ENCODE results near the gene NTNG2.

Gene NTNG2

GRCh38 chr9:132146575-132146974 lies 15.3 kb upstream of the NTNG2 start:
- DNase-seq (ENCODE audit: low spot score), result no peak

GRCh38 chr9:132147331-132147730 lies 14.5 kb upstream of the NTNG2 start:
- DNase-seq (ENCODE audit: low spot score), result no peak

GRCh38 chr9:132147839-132148238 lies 14.0 kb upstream of the NTNG2 start:
- DNase-seq (ENCODE audit: low spot score), result no peak

- no peak for DNase-seq (ENCODE audit: low spot score)
These were observed 11.6 kb upstream of the NTNG2 start for GRCh38 chr9:132150256-132150655.

- DNase-seq (ENCODE audit: low spot score), result no peak
These were observed 10.7 kb upstream of the NTNG2 start for GRCh38 chr9:132151118-132151517.

- no peak for DNase-seq (ENCODE audit: low spot score)
These were observed 9.6 kb upstream of the NTNG2 start for GRCh38 chr9:132152231-132152630.

GRCh38 chr9:132154863-132155567 lies 6.8 kb upstream of the NTNG2 start:
- DNase-seq (ENCODE audit: low spot score), result no peak

- DNase-seq (ENCODE audit: low spot score), result no peak
These were observed 6.3 kb upstream of the NTNG2 start for GRCh38 chr9:132155568-132155895.

- DNase-seq (ENCODE audit: low spot score), result no peak
These were observed 5.6 kb upstream of the NTNG2 start for GRCh38 chr9:132156262-132156661.

GRCh38 chr9:132157347-132158116 lies 4.3 kb upstream of the NTNG2 start:
- DNase-seq (ENCODE audit: low spot score), result no peak

GRCh38 chr9:132160802-132161742 lies 786 bp upstream of the NTNG2 start:
- DNase-seq (ENCODE audit: low spot score), result peak; percentile 57

- no peak for DNase-seq (ENCODE audit: low spot score)
These were observed 1.1 kb downstream of the NTNG2 start for GRCh38 chr9:132162764-132163456.

- DNase-seq (ENCODE audit: low spot score), result no peak
These were observed 1.6 kb downstream of the NTNG2 start for GRCh38 chr9:132163457-132163875.

- no peak for DNase-seq (ENCODE audit: low spot score)
These were observed 2.2 kb downstream of the NTNG2 start for GRCh38 chr9:132163876-132164603.

- no peak for DNase-seq (ENCODE audit: low spot score)
These were observed 2.9 kb downstream of the NTNG2 start for GRCh38 chr9:132164604-132165362.

GRCh38 chr9:132166599-132166998 lies 4.7 kb downstream of the NTNG2 start:
- DNase-seq (ENCODE audit: low spot score), result no peak

GRCh38 chr9:132167192-132167591 lies 5.3 kb downstream of the NTNG2 start:
- no peak for DNase-seq (ENCODE audit: low spot score)

GRCh38 chr9:132168347-132168746 lies 6.5 kb downstream of the NTNG2 start:
- no peak for DNase-seq (ENCODE audit: low spot score)

GRCh38 chr9:132168851-132169250 lies 7.0 kb downstream of the NTNG2 start:
- no peak for DNase-seq (ENCODE audit: low spot score)

- peak; percentile 48 for DNase-seq (ENCODE audit: low spot score)
These were observed 8.0 kb downstream of the NTNG2 start for GRCh38 chr9:132169672-132170392.
